MM.1S (cell line): Measurements from ENCODE around the gene ENOX2.

ENCODE experiments used
- DNase-seq: peaks from one replicate; pipeline ENCODE4 v3.0.0-alpha.2; 2015
- H2AFZ ChIP-seq: fragments of 300-600 bp; sonication (generic); 2 replicates; pipeline ENCODE4 v1.6.0; 2016; ENCODE audit warnings: antibody characterized with exemption, low read length
- H3F3A ChIP-seq: fragments of 300-600 bp; sonication (generic); 2 replicates; pipeline ENCODE4 v1.6.1; 2016; ENCODE audit warnings: mild to moderate bottlenecking, antibody characterized with exemption, low read length, moderate library complexity, mixed read lengths; ENCODE audit not compliant: insufficient read depth
- H3K27ac ChIP-seq: fragments of 300-600 bp; sonication (generic); 2 replicates; pipeline ENCODE4 v1.5.1; 2016; ENCODE audit warnings: mild to moderate bottlenecking, low read length
- H3K27me3 ChIP-seq: fragments of 300-600 bp; sonication (generic); replicated peaks from 2 replicates; pipeline ENCODE4 v1.6.0; 2016; ENCODE audit warnings: low read length; ENCODE audit not compliant: insufficient read depth
- H3K36me3 ChIP-seq: fragments of 300-600 bp; sonication (generic); replicated peaks from 2 replicates; pipeline ENCODE4 v1.6.1; 2016; ENCODE audit warnings: mild to moderate bottlenecking, low read length, mixed read lengths; ENCODE audit not compliant: insufficient read depth
- H3K4me1 ChIP-seq: fragments of 300-600 bp; sonication (generic); 2 replicates; pipeline ENCODE4 v1.6.1; 2016; ENCODE audit warnings: low read length, mixed read lengths
- H3K4me2 ChIP-seq: fragments of 300-600 bp; sonication (generic); 2 replicates; pipeline ENCODE4 v1.6.0; 2016; ENCODE audit warnings: low read depth, low read length
- H3K4me3 ChIP-seq: fragments of 300-600 bp; sonication (generic); 2 replicates; pipeline ENCODE4 v1.5.1; 2016; ENCODE audit warnings: low read length, mixed read lengths
- H3K79me2 ChIP-seq: fragments of 300-600 bp; sonication (generic); 2 replicates; pipeline ENCODE4 v1.6.1; 2016; ENCODE audit warnings: mixed run types, low read length, mixed read lengths
- H3K9ac ChIP-seq: fragments of 300-600 bp; sonication (generic); 2 replicates; pipeline ENCODE4 v1.6.1; 2016; ENCODE audit warnings: low read length, mixed read lengths
- H3K9me2 ChIP-seq: fragments of 300-600 bp; sonication (generic); replicated peaks from 2 replicates; pipeline ENCODE4 v1.6.1; 2016; ENCODE audit warnings: mild to moderate bottlenecking, low read length, mixed read lengths; ENCODE audit not compliant: insufficient read depth
- H3K9me3 ChIP-seq: fragments of 300-600 bp; sonication (generic); replicated peaks from 2 replicates; pipeline ENCODE4 v1.6.1; 2016; ENCODE audit warnings: mild to moderate bottlenecking, low read length, mixed read lengths; ENCODE audit not compliant: insufficient read depth
- H4K20me1 ChIP-seq: fragments of 300-600 bp; sonication (generic); 2 replicates; pipeline ENCODE4 v1.6.1; 2016; ENCODE audit warnings: mild to moderate bottlenecking, low read length, moderate library complexity, mixed read lengths; ENCODE audit not compliant: insufficient read depth
- CTCF ChIP-seq: fragments of 300-600 bp; sonication (generic); IDR thresholded peaks from 2 replicates; pipeline ENCODE4 v1.5.1; 2016; ENCODE audit warnings: antibody characterized with exemption, low read length, mixed read lengths
- EZH2 ChIP-seq: fragments of 300-600 bp; sonication (generic); optimal IDR thresholded peaks from 2 replicates; pipeline ENCODE3; 2017; ENCODE audit warnings: low read depth, mild to moderate bottlenecking, antibody characterized with exemption, low read length, mixed read lengths
- EZH2phosphoT487 ChIP-seq: fragments of 300-600 bp; sonication (generic); IDR thresholded peaks from 2 replicates; pipeline ENCODE4 v1.6.1; 2018; ENCODE audit warnings: antibody characterized with exemption, low read length

ENOX2 gene

GRCh38 chrX:130719413-130719812 is 183.6 kb downstream of the ENOX2 start:
- H3K4me2 ChIP-seq = no peak overlapping the region

GRCh38 chrX:130718137-130718536 is 184.9 kb downstream of the ENOX2 start:
- no peaks in the 10 kb centered on the region for H3K4me1 ChIP-seq
- no peak overlapping the region for H2AFZ ChIP-seq
- no peaks in the 10 kb centered on the region for H3K79me2 ChIP-seq
- no peak overlapping the region for H3K4me3 ChIP-seq
- no peaks in the 10 kb centered on the region for H3K36me3 ChIP-seq
- H3K9me2 ChIP-seq = no peaks in the 10 kb centered on the region
- H3K27me3 ChIP-seq = no peaks in the 10 kb centered on the region
- H3K27ac ChIP-seq = no peak overlapping the region
- no peak overlapping the region for H3K9ac ChIP-seq
- no peaks in the 10 kb centered on the region for H3F3A ChIP-seq
- no peak overlapping the region for H3K4me2 ChIP-seq
- no peaks in the 10 kb centered on the region for H4K20me1 ChIP-seq
- TF ChIP-seq EZH2phosphoT487 (no peak), EZH2 (no peak), CTCF (no peak)
- no peaks in the 10 kb centered on the region for H3K9me3 ChIP-seq
- no peak for DNase-seq

More at GRCh38 chrX:130719413-130719812, 183.6 kb downstream of the ENOX2 start:
- no peaks in the 10 kb centered on the region for H3K36me3 ChIP-seq
- no peak overlapping the region for H2AFZ ChIP-seq
- no peaks in the 10 kb centered on the region for H3K79me2 ChIP-seq
- no peak for DNase-seq
- H3K9me2 ChIP-seq = no peaks in the 10 kb centered on the region
- no peak for TF ChIP-seq CTCF
- TF ChIP-seq EZH2phosphoT487 = no peak
- no peak for TF ChIP-seq EZH2
- H3K27me3 ChIP-seq = no peaks in the 10 kb centered on the region
- no peak overlapping the region for H3K9ac ChIP-seq
- no peaks in the 10 kb centered on the region for H4K20me1 ChIP-seq
- H3K9me3 ChIP-seq = no peaks in the 10 kb centered on the region
- no peaks in the 10 kb centered on the region for H3K4me1 ChIP-seq
- H3K27ac ChIP-seq = no peak overlapping the region
- H3K4me3 ChIP-seq = no peak overlapping the region
- no peaks in the 10 kb centered on the region for H3F3A ChIP-seq

GRCh38 chrX:130716781-130717413 is 186.1 kb downstream of the ENOX2 start:
- Histone ChIP-seq H3K27me3 (no peaks in the 10 kb centered on the region), H2AFZ (no peak overlapping the region), H3K4me3 (no peak overlapping the region), H3K4me1 (no peaks in the 10 kb centered on the region), H3K9ac (no peak overlapping the region), H3K27ac (no peak overlapping the region), H3K79me2 (no peaks in the 10 kb centered on the region), H3K36me3 (no peaks in the 10 kb centered on the region), H3K4me2 (no peak overlapping the region), H3K9me2 (no peaks in the 10 kb centered on the region), H3F3A (no peaks in the 10 kb centered on the region), H3K9me3 (no peaks in the 10 kb centered on the region), H4K20me1 (no peaks in the 10 kb centered on the region)
- DNase-seq = no peak
- TF ChIP-seq EZH2phosphoT487 (no peak), EZH2 (no peak), CTCF (no peak)
